Measurements from ENCODE around the gene ASTN2.
A peak's percentile ranks its signal among the peaks of the same experiment; 100 is the strongest.

Gene ASTN2

DNA sequence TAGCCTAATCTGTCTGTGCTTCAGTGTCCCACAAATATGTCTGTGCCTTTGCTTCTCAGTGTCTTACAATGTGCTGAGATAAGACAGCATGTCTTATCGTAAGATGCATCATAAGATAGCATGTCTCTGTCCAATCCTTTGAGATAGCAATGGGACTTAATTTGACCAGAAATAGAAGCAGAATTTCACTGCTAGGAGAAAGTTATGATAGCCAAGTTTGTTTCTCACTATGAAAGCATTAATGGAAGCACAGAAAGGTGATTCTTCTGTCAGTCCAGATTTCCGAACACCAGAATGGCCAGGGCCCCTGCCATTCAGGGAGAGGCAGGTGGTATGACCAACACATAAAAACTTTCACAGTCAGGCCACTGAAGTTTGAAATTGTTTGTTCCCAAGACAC is 616.3 kb downstream of the ASTN2 start:
- Histone ChIP-seq H3K36me3 (ENCODE audit: insufficient read depth, low read length) (no peaks in the 10 kb centered on the region), H3K9me3 (ENCODE audit: insufficient read depth, low read depth, low read length) (no peaks in the 10 kb centered on the region), H3K9ac (ENCODE audit: low read depth, low read length) (no peak overlapping the region), H3K27me3 (ENCODE audit: insufficient read depth, low read length) (no peaks in the 10 kb centered on the region), H3K4me1 (ENCODE audit: insufficient read depth, low read length) (peaks cover 24% of the 10 kb centered on the region; the same call in 1 of the 2 replicates), H3K27ac (ENCODE audit: low read depth, low read length) (no peak overlapping the region), H3K4me3 (ENCODE audit: low read length) (no peak overlapping the region)
- 94% methylated on average over 2 of the region's 2 CpGs for WGBS

DNA sequence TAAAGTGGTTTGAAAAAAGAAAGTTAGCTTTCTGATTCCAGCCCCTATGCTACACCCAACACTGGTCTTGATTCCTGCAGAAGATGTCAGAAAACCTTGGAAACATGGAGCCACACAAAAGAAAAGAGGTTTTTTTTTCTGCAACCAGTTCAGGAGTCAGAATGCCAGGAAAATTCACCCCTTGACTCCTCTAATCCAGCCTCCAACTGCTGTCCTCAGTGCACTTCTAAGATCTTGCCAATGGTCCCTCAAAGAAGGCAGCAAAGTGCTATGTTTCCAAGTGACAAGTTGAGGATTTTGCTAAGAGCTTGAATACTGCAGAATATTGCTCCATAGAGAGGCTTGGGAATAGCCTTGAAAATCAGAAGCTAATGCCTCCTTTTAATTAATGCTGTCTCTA is 617.6 kb downstream of the ASTN2 start:
- H3K27ac ChIP-seq (ENCODE audit: low read depth, low read length) = no peak overlapping the region
- no peaks in the 10 kb centered on the region for H3K27me3 ChIP-seq (ENCODE audit: insufficient read depth, low read length)
- H3K9me3 ChIP-seq (ENCODE audit: insufficient read depth, low read depth, low read length) = no peaks in the 10 kb centered on the region
- H3K36me3 ChIP-seq (ENCODE audit: insufficient read depth, low read length) = no peaks in the 10 kb centered on the region
- H3K4me3 ChIP-seq (ENCODE audit: low read length) = no peak overlapping the region
- no peak overlapping the region for H3K9ac ChIP-seq (ENCODE audit: low read depth, low read length)
- peaks cover 24% of the 10 kb centered on the region; the same call in 1 of the 2 replicates for H3K4me1 ChIP-seq (ENCODE audit: insufficient read depth, low read length)

DNA sequence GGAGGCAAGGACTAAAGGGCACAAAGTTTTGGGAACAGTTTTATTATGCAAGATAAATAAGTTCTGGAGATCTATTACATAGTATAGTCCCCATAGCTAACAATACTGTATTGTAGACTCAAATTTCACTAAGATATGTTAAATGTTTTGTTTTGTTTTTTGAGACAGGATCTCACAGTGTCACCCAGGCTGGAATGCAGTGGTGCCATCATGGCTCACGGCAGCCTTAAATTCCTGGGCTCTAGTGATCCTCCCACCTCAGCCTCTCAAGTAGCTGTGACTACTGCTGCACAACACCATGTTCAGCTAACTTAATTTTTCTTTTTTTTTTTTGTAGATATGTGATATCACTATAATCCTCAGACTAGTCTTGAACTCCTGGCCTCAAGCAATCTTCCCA is 618.2 kb downstream of the ASTN2 start:
- Histone ChIP-seq H3K9ac (ENCODE audit: low read depth, low read length) (no peak overlapping the region), H3K27me3 (ENCODE audit: insufficient read depth, low read length) (no peaks in the 10 kb centered on the region), H3K27ac (ENCODE audit: low read depth, low read length) (no peak overlapping the region), H3K36me3 (ENCODE audit: insufficient read depth, low read length) (no peaks in the 10 kb centered on the region), H3K4me1 (ENCODE audit: insufficient read depth, low read length) (peaks cover 30% of the 10 kb centered on the region), H3K9me3 (ENCODE audit: insufficient read depth, low read depth, low read length) (no peaks in the 10 kb centered on the region), H3K4me3 (ENCODE audit: low read length) (no peak overlapping the region)
- 96% methylated on average over 1 of the region's 1 CpG for WGBS

DNA sequence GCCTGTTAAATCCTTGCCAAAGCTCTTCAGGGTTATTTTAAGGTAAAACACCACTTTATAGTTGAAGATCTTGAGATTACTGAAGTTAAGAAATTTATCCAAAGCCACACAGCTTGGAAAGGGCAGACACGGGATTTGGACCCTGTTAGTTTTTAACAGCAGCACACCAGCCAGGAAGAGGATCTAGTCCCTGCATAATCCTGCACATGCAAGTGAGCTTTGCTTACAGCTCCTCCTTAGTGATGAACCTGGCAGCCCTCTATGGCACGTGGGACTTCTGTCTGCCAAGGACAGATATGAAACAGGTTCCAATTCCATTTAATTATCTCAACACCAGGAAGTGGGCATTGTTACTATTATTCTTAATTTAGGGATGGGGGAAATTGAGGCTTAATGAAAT is 619.0 kb downstream of the ASTN2 start:
- no peak overlapping the region for H3K4me3 ChIP-seq (ENCODE audit: low read length)
- H3K9me3 ChIP-seq (ENCODE audit: insufficient read depth, low read depth, low read length) = no peaks in the 10 kb centered on the region
- peaks cover 28% of the 10 kb centered on the region for H3K4me1 ChIP-seq (ENCODE audit: insufficient read depth, low read length)
- H3K36me3 ChIP-seq (ENCODE audit: insufficient read depth, low read length) = no peaks in the 10 kb centered on the region
- no peak overlapping the region for H3K27ac ChIP-seq (ENCODE audit: low read depth, low read length)
- no peak overlapping the region for H3K9ac ChIP-seq (ENCODE audit: low read depth, low read length)
- H3K27me3 ChIP-seq (ENCODE audit: insufficient read depth, low read length) = no peaks in the 10 kb centered on the region
- WGBS = 87% methylated on average over 2 of the region's 2 CpGs

DNA sequence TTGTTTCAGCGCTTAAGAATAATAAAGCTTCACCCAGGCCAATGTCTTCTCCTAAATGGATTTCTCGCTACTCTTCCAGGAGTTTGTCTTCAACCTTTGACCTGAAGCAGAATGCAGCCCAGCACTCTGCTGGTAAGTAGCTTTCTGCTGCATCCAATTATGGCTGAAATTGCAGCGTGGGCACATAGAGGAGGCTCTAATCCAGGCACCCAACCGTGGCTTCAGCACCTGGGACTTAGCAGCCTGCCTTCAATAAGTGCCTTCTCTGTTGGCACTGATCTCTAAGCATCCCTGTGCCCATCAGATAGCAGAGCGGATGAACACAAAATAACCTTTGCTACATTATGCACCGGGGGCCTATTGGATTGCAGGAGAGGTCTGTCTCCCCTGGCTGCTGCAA is 622.6 kb downstream of the ASTN2 start:
- Histone ChIP-seq H3K36me3 (ENCODE audit: insufficient read depth, low read length) (no peaks in the 10 kb centered on the region), H3K9ac (ENCODE audit: low read depth, low read length) (no peak overlapping the region), H3K4me1 (ENCODE audit: insufficient read depth, low read length) (peaks cover 24% of the 10 kb centered on the region), H3K27me3 (ENCODE audit: insufficient read depth, low read length) (no peaks in the 10 kb centered on the region), H3K4me3 (ENCODE audit: low read length) (no peak overlapping the region), H3K9me3 (ENCODE audit: insufficient read depth, low read depth, low read length) (no peaks in the 10 kb centered on the region), H3K27ac (ENCODE audit: low read depth, low read length) (no peak overlapping the region)
- WGBS = 89% methylated on average over 6 of the region's 6 CpGs

DNA sequence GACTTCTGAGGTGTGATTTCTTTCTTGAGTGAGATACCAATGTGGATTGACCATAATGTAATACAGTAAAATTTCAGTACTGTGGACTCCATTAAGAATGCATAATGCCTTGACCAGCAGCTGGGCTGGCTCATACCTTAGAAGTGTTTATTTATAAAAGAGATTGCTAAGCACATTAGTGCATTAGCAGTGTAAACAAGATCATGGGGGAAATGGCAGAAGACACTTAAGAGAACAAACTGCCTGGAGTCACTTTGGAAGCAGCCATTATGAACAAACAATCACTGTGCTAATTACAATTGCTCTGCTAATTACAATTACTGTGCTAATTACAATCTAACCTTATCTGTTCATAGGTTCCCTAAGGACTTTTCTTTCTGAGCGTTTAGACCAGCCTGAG is 623.5 kb downstream of the ASTN2 start:
- Histone ChIP-seq H3K4me3 (ENCODE audit: low read length) (no peak overlapping the region), H3K27ac (ENCODE audit: low read depth, low read length) (no peak overlapping the region), H3K4me1 (ENCODE audit: insufficient read depth, low read length) (peaks cover 24% of the 10 kb centered on the region), H3K27me3 (ENCODE audit: insufficient read depth, low read length) (no peaks in the 10 kb centered on the region), H3K9ac (ENCODE audit: low read depth, low read length) (no peak overlapping the region), H3K9me3 (ENCODE audit: insufficient read depth, low read depth, low read length) (no peaks in the 10 kb centered on the region), H3K36me3 (ENCODE audit: insufficient read depth, low read length) (no peaks in the 10 kb centered on the region)
- 89% methylated on average over 1 of the region's 1 CpG for WGBS

DNA sequence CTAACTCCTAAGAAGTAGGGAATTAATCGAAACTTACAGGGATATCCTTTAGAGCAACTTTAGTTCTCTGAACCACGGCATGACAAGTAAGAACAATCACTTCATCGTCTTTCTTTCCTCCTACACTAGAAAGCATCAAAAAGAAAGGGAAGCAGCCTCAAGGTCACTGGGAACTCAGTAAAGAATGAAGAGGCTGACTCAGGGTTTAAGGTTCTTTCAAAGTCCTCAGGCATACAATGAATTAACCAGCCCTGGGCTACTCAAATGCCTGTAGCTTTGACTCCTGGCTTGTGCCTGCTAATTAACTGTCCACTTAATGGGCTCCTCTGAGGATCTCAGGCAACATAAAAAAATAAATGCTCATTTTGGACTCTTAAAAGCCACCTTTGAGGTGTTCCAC is 625.8 kb downstream of the ASTN2 start:
- H3K36me3 ChIP-seq (ENCODE audit: insufficient read depth, low read length) = no peaks in the 10 kb centered on the region
- H3K4me3 ChIP-seq (ENCODE audit: low read length) = no peak overlapping the region
- H3K9me3 ChIP-seq (ENCODE audit: insufficient read depth, low read depth, low read length) = no peaks in the 10 kb centered on the region
- WGBS = 44% methylated on average over 3 of the region's 3 CpGs
- H3K9ac ChIP-seq (ENCODE audit: low read depth, low read length) = no peak overlapping the region
- peak overlapping the region; percentile 7; the same call in 1 of the 2 replicates for H3K27ac ChIP-seq (ENCODE audit: low read depth, low read length)
- H3K4me1 ChIP-seq (ENCODE audit: insufficient read depth, low read length) = peaks cover 16% of the 10 kb centered on the region
- H3K27me3 ChIP-seq (ENCODE audit: insufficient read depth, low read length) = no peaks in the 10 kb centered on the region

DNA sequence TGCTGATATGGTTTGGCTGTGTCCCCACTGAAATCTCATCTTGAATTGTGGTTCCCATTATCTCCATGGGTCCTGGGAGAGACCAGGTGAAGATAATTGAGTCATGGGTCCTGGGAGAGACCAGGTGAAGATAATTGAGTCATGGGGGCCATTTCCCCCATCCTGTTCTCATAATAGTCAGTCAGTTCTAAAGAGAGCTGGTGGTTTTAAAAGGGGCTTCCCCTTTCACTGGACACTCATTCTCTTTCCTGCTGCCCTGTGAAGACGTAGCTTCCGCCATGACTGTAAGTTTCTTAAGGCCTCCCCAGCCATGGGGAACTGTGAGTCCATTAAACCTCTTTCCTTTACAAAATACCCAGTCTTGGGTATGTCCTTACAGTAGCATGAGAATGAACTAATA is 628.1 kb downstream of the ASTN2 start:
- 96% methylated on average over 2 of the region's 2 CpGs for WGBS
- no peak overlapping the region for H3K27ac ChIP-seq (ENCODE audit: low read depth, low read length)
- H3K4me3 ChIP-seq (ENCODE audit: low read length) = no peak overlapping the region
- no peak overlapping the region for H3K9ac ChIP-seq (ENCODE audit: low read depth, low read length)
- no peaks in the 10 kb centered on the region for H3K9me3 ChIP-seq (ENCODE audit: insufficient read depth, low read depth, low read length)
- no peaks in the 10 kb centered on the region for H3K36me3 ChIP-seq (ENCODE audit: insufficient read depth, low read length)
- H3K27me3 ChIP-seq (ENCODE audit: insufficient read depth, low read length) = no peaks in the 10 kb centered on the region
- peaks cover 21% of the 10 kb centered on the region for H3K4me1 ChIP-seq (ENCODE audit: insufficient read depth, low read length)

DNA sequence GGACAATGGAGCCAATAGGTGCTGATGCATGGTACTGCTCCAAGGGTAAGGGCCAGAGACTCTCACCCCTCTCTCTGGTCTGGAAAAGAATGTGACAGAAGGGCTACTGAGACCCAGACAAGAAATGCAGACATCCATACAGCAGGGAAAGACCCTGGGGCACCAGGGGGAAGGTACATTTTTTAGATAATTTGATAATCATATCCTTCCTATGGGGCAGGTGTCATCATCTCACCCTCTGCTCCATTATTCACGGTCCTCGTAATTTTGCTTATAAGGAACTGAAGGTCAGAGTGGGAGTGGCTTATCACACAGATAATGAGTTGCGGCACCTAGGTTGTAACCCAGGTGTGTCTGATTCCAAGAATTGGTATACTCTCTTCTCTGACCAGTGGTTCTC is 637.7 kb downstream of the ASTN2 start:
- Histone ChIP-seq H3K9ac (ENCODE audit: low read depth, low read length) (no peak overlapping the region), H3K4me3 (ENCODE audit: low read length) (no peak overlapping the region), H3K4me1 (ENCODE audit: insufficient read depth, low read length) (peaks cover 7% of the 10 kb centered on the region; the same call in 1 of the 2 replicates), H3K27me3 (ENCODE audit: insufficient read depth, low read length) (no peaks in the 10 kb centered on the region), H3K9me3 (ENCODE audit: insufficient read depth, low read depth, low read length) (no peaks in the 10 kb centered on the region), H3K36me3 (ENCODE audit: insufficient read depth, low read length) (no peaks in the 10 kb centered on the region), H3K27ac (ENCODE audit: low read depth, low read length) (no peak overlapping the region)
- WGBS = 97% methylated on average over 3 of the region's 3 CpGs

DNA sequence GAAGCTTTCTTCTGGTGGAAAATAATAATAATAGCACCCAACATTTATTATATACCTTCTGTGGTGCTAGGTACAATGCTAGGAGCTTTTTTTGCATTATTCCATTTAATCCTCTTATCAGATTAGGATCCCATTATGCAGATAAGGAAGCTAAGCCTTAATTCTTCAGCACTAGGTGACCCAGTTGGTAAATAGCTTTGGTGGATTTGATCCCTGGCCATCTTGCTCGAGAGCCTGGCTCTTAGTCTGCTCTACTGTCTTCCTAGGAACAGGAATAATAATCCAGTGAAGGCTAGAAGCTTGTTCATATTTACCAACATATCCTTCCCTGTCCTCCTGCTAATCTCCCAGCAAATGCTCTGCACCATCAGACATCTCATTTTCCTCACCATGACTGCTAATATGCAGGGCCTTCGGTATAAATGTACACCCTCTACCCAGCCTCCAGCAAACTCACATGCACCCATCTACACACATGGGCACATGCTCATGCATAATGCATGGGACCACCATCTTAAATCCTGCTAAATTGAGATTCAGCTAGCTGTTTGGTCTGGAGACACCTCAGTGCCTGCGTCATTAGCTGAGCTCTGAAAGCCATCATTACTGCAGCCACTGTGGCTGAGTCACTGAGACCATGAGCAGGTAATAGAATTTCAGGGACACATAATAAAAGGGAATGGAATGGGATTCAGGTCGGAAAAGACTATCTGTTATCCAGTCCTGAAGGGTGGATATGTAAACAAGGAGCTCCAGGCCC is 640.3 kb downstream of the ASTN2 start:
- 87% methylated on average over 4 of the region's 4 CpGs for WGBS

DNA sequence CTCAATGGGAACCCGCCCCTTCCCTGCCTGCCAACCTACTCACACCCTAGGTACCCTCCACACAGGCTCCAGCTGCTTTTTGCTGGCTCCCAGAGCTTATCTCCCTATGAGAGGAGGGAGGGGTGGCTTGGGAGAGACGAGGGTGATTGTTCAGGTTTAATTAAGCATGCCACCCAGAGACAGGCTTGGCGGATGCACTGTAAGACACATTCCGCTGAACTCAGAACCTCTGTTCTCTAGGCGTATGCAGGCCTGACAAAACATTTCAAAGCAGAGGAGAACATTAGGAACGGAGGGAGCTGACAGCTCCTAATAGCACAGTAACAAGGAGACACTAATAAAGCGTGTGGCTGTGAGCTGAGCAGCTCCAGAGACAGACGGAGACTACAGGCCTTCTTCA is 647.6 kb downstream of the ASTN2 start:
- Histone ChIP-seq H3K4me1 (ENCODE audit: insufficient read depth, low read length) (no peaks in the 10 kb centered on the region), H3K36me3 (ENCODE audit: insufficient read depth, low read length) (no peaks in the 10 kb centered on the region), H3K4me3 (ENCODE audit: low read length) (no peak overlapping the region), H3K27me3 (ENCODE audit: insufficient read depth, low read length) (no peaks in the 10 kb centered on the region), H3K9ac (ENCODE audit: low read depth, low read length) (no peak overlapping the region), H3K9me3 (ENCODE audit: insufficient read depth, low read depth, low read length) (no peaks in the 10 kb centered on the region), H3K27ac (ENCODE audit: low read depth, low read length) (no peak overlapping the region)
- 83% methylated on average over 7 of the region's 8 CpGs for WGBS

More for the DNA sequence above, 640.3 kb downstream of the ASTN2 start:
- H3K27me3 ChIP-seq (ENCODE audit: insufficient read depth, low read length) = no peaks in the 10 kb centered on the region
- H3K4me3 ChIP-seq (ENCODE audit: low read length) = no peak overlapping the region
- no peaks in the 10 kb centered on the region for H3K36me3 ChIP-seq (ENCODE audit: insufficient read depth, low read length)
- H3K9me3 ChIP-seq (ENCODE audit: insufficient read depth, low read depth, low read length) = no peaks in the 10 kb centered on the region
- no peaks in the 10 kb centered on the region for H3K4me1 ChIP-seq (ENCODE audit: insufficient read depth, low read length)
- no peak overlapping the region for H3K27ac ChIP-seq (ENCODE audit: low read depth, low read length)
- no peak overlapping the region for H3K9ac ChIP-seq (ENCODE audit: low read depth, low read length)

DNA sequence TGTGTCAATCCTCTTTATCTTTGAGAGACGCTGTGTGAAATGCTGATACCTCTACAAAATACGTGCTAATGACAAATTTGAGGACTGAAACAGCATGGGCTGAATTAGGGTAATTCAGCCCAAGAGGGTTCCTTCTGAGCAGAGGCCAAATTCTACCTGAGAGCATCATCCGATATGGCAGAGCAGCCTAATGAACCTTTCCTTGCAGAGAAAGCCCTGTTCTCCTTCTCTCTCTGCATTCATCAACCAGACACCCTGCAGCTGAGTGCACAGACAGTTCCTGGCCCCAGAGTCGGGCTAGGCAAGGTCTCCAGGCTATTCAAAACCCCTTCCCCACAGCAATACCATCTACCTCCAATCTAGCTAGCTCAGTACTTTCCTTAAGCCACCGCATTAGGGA is 649.8 kb downstream of the ASTN2 start:
- Histone ChIP-seq H3K36me3 (ENCODE audit: insufficient read depth, low read length) (no peaks in the 10 kb centered on the region), H3K27me3 (ENCODE audit: insufficient read depth, low read length) (no peaks in the 10 kb centered on the region), H3K27ac (ENCODE audit: low read depth, low read length) (no peak overlapping the region), H3K9ac (ENCODE audit: low read depth, low read length) (no peak overlapping the region), H3K4me1 (ENCODE audit: insufficient read depth, low read length) (peaks cover 9% of the 10 kb centered on the region; the same call in 1 of the 2 replicates), H3K9me3 (ENCODE audit: insufficient read depth, low read depth, low read length) (no peaks in the 10 kb centered on the region), H3K4me3 (ENCODE audit: low read length) (no peak overlapping the region)
- WGBS = 76% methylated on average over 5 of the region's 5 CpGs

Data from HUES64 (cell line).